ENCODE measurements around the gene HYAL4.
"Not testable (repeated sequence)": the region's sequence is repeated elsewhere in the genome, so short reads cannot be mapped to it uniquely, and the experiment has no call there.

Gene HYAL4

GRCh38 chr7:123844712-123845219, at the start of gene HYAL4:
TSS of gene HYAL4 (plus strand) at chr7:123845169. CDS start at chr7:123868274, 23,105 bp downstream.
- no peak for DNase-seq (ENCODE audit: low read depth in 3 of 3, low spot score in 1 of 3)

- DNase-seq (ENCODE audit: low read depth in 3 of 3, low spot score in 1 of 3) = no peak
Measured at GRCh38 chr7:123795917-123796316, 49.1 kb upstream of the HYAL4 start.

GRCh38 chr7:123796568-123796967, 48.4 kb upstream of the HYAL4 start:
- no peak for DNase-seq (ENCODE audit: low read depth in 3 of 3, low spot score in 1 of 3)

- DNase-seq (ENCODE audit: low read depth in 3 of 3, low spot score in 1 of 3) = no peak
Measured at GRCh38 chr7:123797673-123798531, 47.1 kb upstream of the HYAL4 start.

GRCh38 chr7:123798532-123799188, 46.3 kb upstream of the HYAL4 start:
- DNase-seq (ENCODE audit: low read depth in 3 of 3, low spot score in 1 of 3) = no peak

- DNase-seq (ENCODE audit: low read depth in 3 of 3, low spot score in 1 of 3) = no peak
Measured at GRCh38 chr7:123802249-123802648, 42.7 kb upstream of the HYAL4 start.

- no peak for DNase-seq (ENCODE audit: low read depth in 3 of 3, low spot score in 1 of 3)
Measured at GRCh38 chr7:123805287-123805686, 39.7 kb upstream of the HYAL4 start.

GRCh38 chr7:123809471-123809870, 35.5 kb upstream of the HYAL4 start:
- DNase-seq (ENCODE audit: low read depth in 3 of 3, low spot score in 1 of 3) = no peak

- DNase-seq (ENCODE audit: low read depth in 3 of 3, low spot score in 1 of 3) = no peak
Measured at GRCh38 chr7:123811056-123811455, 33.9 kb upstream of the HYAL4 start.

- DNase-seq (ENCODE audit: low read depth in 3 of 3, low spot score in 1 of 3) = no peak
Measured at GRCh38 chr7:123816916-123817315, 28.1 kb upstream of the HYAL4 start.

- DNase-seq (ENCODE audit: low read depth in 3 of 3, low spot score in 1 of 3) = no peak
Measured at GRCh38 chr7:123819001-123819400, 26.0 kb upstream of the HYAL4 start.

- not testable (repeated sequence) for DNase-seq (ENCODE audit: low read depth in 3 of 3, low spot score in 1 of 3)
Measured at GRCh38 chr7:123819795-123820194, 25.2 kb upstream of the HYAL4 start.

- no peak for DNase-seq (ENCODE audit: low read depth in 3 of 3, low spot score in 1 of 3)
Measured at GRCh38 chr7:123820864-123821263, 24.1 kb upstream of the HYAL4 start.

GRCh38 chr7:123821320-123821719, 23.6 kb upstream of the HYAL4 start:
- DNase-seq (ENCODE audit: low read depth in 3 of 3, low spot score in 1 of 3) = no peak

GRCh38 chr7:123823898-123824753, 20.8 kb upstream of the HYAL4 start:
- DNase-seq (ENCODE audit: low read depth in 3 of 3, low spot score in 1 of 3) = no peak

GRCh38 chr7:123824754-123825067, 20.3 kb upstream of the HYAL4 start:
- no peak for DNase-seq (ENCODE audit: low read depth in 3 of 3, low spot score in 1 of 3)

GRCh38 chr7:123828805-123829204, 16.2 kb upstream of the HYAL4 start:
- DNase-seq (ENCODE audit: low read depth in 3 of 3, low spot score in 1 of 3) = no peak

GRCh38 chr7:123836656-123837055, 8.3 kb upstream of the HYAL4 start:
- no peak for DNase-seq (ENCODE audit: low read depth in 3 of 3, low spot score in 1 of 3)

- DNase-seq (ENCODE audit: low read depth in 3 of 3, low spot score in 1 of 3) = not testable (repeated sequence)
Measured at GRCh38 chr7:123839106-123839505, 5.9 kb upstream of the HYAL4 start.

- DNase-seq (ENCODE audit: low read depth in 3 of 3, low spot score in 1 of 3) = not testable (repeated sequence)
Measured at GRCh38 chr7:123844142-123844541, 827 bp upstream of the HYAL4 start.

- DNase-seq (ENCODE audit: low read depth in 3 of 3, low spot score in 1 of 3) = no peak
Measured at GRCh38 chr7:123845823-123846216, 851 bp downstream of the HYAL4 start.

All from stimulated activated CD4-positive, alpha-beta T cell treated with anti-CD3 and anti-CD28 coated beads, TNF-alpha, amount 100 ng/mL, for 1 hour (primary cell).